GM19035 (cell line): ENCODE data around the gene FZD10.

ENCODE experiments used
- ATAC-seq: cut with Tn5 transposase; IDR thresholded peaks from one replicate; pipeline ENCODE4 v1.9.1; 2021; ENCODE audit not compliant: unreplicated experiment

FZD10 gene

DNA sequence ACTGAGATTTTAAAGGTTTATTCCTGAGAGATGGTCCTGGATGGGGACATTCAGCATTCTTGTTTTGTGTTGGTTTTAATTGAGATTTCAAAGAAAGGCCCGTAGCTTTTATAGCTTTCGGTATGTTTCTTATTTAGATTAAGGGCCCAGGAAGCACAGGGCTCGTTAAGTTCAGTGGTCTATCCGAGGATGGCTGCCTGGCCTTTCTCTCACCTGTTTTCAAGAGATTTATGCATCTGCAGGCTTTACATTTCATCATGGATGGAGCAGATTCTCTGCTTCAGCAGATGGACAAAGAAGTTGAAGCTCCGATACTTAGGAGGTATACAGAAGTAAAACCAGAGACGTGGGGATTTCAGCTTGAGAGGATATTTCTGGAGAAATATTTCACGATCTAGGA lies 16.0 kb downstream of the FZD10 start:
- no peak for ATAC-seq

GRCh38 chr12:130179191-130179590 lies 16.9 kb downstream of the FZD10 start:
- no peak for ATAC-seq

- ATAC-seq, result no peak
These were observed 17.4 kb downstream of the FZD10 start for GRCh38 chr12:130179621-130180020.

DNA sequence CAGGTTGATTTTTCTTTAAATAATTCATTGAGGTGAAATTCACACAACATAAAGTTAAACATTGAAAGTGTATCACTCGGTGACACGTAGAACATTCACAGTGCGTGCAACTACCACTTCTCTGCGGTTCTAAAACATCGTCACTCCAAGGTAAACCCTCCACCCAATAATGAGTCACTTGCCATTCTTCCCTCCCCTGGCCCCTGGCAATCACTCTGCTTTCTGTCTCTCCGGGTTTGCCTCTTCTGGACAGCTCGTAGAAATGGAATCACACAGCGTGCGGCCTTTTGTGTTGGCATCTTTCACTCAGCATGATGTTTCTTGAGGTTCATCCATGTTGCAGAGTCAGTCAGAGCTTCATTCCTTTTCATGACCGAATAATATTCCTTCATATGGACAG lies 18.9 kb downstream of the FZD10 start:
- ATAC-seq, result no peak

GRCh38 chr12:130183585-130184370 lies 21.5 kb downstream of the FZD10 start:
- no peak for ATAC-seq

GRCh38 chr12:130184404-130185090 lies 22.3 kb downstream of the FZD10 start:
- no peak for ATAC-seq

GRCh38 chr12:130185455-130186391 lies 23.5 kb downstream of the FZD10 start:
- ATAC-seq, result no peak

- no peak for ATAC-seq
These were observed 24.5 kb downstream of the FZD10 start for GRCh38 chr12:130186651-130187268.

GRCh38 chr12:130192642-130193345 lies 30.5 kb downstream of the FZD10 start:
- no peak for ATAC-seq

DNA sequence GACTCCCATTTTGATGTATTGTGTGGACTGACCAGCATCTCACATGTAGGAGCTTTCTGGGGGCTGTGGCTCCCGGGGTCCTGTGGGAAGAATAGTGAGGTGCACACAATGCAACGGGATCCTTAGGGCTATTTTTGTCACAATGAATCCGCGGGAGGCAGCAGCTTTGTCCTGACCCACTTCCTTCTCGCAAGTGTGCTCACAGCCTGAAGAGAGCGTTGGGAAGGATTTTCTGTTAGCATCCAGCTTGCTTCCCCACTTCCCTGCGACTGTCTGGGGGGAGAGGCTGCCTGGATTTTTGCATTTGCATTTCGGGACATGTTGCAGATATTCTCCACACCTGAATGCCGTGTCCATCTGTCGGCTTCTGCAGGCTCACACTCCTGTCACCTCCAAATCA lies 31.9 kb downstream of the FZD10 start:
- no peak for ATAC-seq

- ATAC-seq, result no peak
These were observed 33.1 kb downstream of the FZD10 start for GRCh38 chr12:130195369-130195768.

GRCh38 chr12:130195776-130196175 lies 33.5 kb downstream of the FZD10 start:
- no peak for ATAC-seq

- ATAC-seq, result no peak
These were observed 34.6 kb downstream of the FZD10 start for GRCh38 chr12:130196827-130197226.

DNA sequence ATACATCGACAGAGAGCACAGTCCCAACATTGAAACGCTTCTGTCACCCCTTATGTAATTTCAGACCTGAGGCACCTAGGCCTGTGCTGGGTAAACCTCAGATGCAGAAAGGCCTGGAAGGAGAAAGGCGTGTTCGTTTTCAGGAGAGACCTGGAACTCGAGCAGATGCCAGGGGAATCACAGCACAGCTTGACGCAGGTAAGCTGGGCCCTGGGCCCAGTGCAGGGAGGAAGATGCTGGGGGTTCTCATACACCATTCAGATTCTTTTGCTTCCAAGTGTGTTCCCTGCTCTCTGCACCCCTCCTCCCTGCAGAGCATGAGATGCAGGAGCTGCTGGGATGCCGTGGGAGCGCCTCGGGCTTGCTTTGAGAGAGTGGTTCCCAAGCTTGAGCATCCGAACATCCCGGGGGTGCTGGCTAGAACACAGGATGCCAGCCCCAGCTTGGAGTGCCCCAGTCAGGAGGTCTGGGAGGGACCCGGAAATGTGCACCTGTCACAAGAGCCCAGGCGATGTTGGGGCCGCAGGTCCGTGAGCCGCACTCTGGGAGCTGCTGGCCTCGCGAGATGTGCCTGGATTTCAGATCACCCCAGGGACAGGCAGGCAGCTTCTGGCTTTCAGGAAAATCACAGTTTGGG lies 35.9 kb downstream of the FZD10 start:
- no peak for ATAC-seq

DNA sequence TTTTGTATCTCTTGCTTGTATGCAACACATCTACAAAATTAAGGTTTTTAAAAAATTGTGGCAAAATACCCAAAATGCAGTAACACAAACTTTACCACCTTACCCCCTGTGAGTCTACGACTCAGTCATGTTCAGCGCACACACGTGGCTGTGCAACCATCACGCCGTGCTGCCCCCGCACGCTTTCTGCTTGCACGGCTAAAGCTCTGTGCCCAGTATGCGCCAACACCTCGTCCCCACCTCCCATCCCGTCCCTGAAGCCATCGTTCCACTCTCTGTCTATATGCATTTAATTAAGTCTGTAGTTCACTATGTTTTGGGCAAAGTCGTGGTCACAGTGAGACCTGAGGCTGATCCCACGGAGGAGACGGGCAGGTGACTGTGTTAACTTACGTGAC lies 36.4 kb downstream of the FZD10 start:
- ATAC-seq, result no peak

- no peak for ATAC-seq
These were observed 37.5 kb downstream of the FZD10 start for GRCh38 chr12:130199581-130200390.

DNA sequence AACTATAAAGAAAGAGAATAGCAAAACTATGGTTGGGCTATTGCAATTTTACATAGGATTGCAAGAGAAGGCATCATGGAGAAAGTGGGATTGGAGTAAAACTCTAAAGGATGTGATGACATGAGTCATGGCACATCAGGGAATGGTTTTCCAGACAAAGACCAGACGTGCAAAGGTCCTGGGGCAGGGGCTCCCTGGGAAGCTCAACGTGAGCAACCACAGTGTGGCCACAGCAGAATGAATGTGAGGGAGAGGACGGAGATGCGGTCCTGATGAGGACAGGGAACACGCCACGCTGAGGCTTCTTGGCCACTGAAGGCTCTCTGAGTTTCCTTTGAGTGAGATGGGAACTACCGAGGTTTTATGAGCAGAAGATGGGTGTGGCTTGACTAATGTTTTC lies 38.2 kb downstream of the FZD10 start:
- ATAC-seq, result no peak

GRCh38 chr12:130201037-130201436 lies 38.8 kb downstream of the FZD10 start:
- ATAC-seq, result no peak

- no peak for ATAC-seq
These were observed 39.9 kb downstream of the FZD10 start for GRCh38 chr12:130202201-130202600.
